HS-5 (cell line): ENCODE measurements around the gene CAMTA1.

Experiments used
- DNase-seq: peaks from one replicate; pipeline ENCODE4 v3.0.0-alpha.2; 2012; ENCODE audit warnings: low read depth

The CAMTA1 gene

GRCh38 chr1:6958407-6959030 lies 173.3 kb downstream of the CAMTA1 start:
- no peak for DNase-seq

- DNase-seq, result no peak
Observed at GRCh38 chr1:6959491-6959890, 174.2 kb downstream of the CAMTA1 start.

- DNase-seq, result no peak
Observed at GRCh38 chr1:6960291-6960811, 175.1 kb downstream of the CAMTA1 start.

GRCh38 chr1:6960860-6961259 lies 175.6 kb downstream of the CAMTA1 start:
- DNase-seq, result no peak

GRCh38 chr1:6961289-6961688 lies 176.0 kb downstream of the CAMTA1 start:
- no peak for DNase-seq

- DNase-seq, result no peak
Observed at GRCh38 chr1:6961905-6962477, 176.7 kb downstream of the CAMTA1 start.

- DNase-seq, result no peak
Observed at GRCh38 chr1:6962478-6962995, 177.3 kb downstream of the CAMTA1 start.

- no peak for DNase-seq
Observed at GRCh38 chr1:6962996-6963911, 178.0 kb downstream of the CAMTA1 start.

GRCh38 chr1:6963912-6964307 lies 178.7 kb downstream of the CAMTA1 start:
- no peak for DNase-seq

GRCh38 chr1:6965083-6965934 lies 180.1 kb downstream of the CAMTA1 start:
- no peak for DNase-seq

- no peak for DNase-seq
Observed at GRCh38 chr1:6965935-6966241, 180.6 kb downstream of the CAMTA1 start.

GRCh38 chr1:6966326-6966725 lies 181.1 kb downstream of the CAMTA1 start:
- DNase-seq, result no peak

GRCh38 chr1:6967431-6968111 lies 182.3 kb downstream of the CAMTA1 start:
- no peak for DNase-seq

- no peak for DNase-seq
Observed at GRCh38 chr1:6969106-6969505, 183.9 kb downstream of the CAMTA1 start.

GRCh38 chr1:6969762-6970161 lies 184.5 kb downstream of the CAMTA1 start:
- DNase-seq, result no peak

- no peak for DNase-seq
Observed at GRCh38 chr1:6970221-6970620, 185.0 kb downstream of the CAMTA1 start.

GRCh38 chr1:6971048-6971447 lies 185.8 kb downstream of the CAMTA1 start:
- DNase-seq, result no peak

GRCh38 chr1:6971699-6972098 lies 186.4 kb downstream of the CAMTA1 start:
- DNase-seq, result no peak

GRCh38 chr1:6972399-6972798 lies 187.1 kb downstream of the CAMTA1 start:
- DNase-seq, result no peak

- DNase-seq, result no peak
Observed at GRCh38 chr1:6975331-6976043, 190.2 kb downstream of the CAMTA1 start.

GRCh38 chr1:6976044-6976375 lies 190.8 kb downstream of the CAMTA1 start:
- no peak for DNase-seq
